GM23338 (cell line): ENCODE measurements around the gene CDR2.

Source experiments
- NANOG ChIP-seq: IDR thresholded peaks from 2 replicates; pipeline ENCODE4 v1.6.1; 2016; ENCODE audit warnings: antibody characterized with exemption, borderline replicate concordance
- TF ChIP-seq, protein P1 (sequence below), 2 experiments: fragments of 200-600 bp in 1 of 2; sonication (generic) in 1 of 2; conservative IDR thresholded peaks; 2 replicates each; pipeline versions ENCODE4 v1.5.1 to v1.6.1; 2016 to 2017; ENCODE audit warnings: antibody characterized with exemption in 2 of 2, low read depth in 2 of 2, mild to moderate bottlenecking in 2 of 2, moderate library complexity in 1 of 2

DNA sequence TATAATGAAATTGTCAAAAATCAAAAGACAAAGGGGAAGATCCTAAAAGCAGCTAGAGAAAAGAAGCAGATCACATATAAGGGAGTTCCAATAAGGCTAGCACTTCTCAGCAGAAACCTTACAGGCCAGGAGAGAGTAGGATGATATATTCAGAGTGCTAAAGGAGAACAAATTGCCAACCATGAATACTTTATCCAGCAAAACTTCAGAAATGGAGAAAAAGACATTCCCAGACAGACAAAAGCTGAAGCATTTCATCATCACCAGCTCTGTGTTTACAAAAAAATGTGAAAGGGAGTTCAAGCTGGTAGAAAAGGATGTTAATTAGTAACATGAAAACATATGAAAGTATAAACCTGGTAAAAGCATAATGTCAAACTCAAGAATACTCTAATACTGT is 37.4 kb downstream of the CDR2 start:
- TF ChIP-seq NANOG: no peak
- TF ChIP-seq, protein P1, sequence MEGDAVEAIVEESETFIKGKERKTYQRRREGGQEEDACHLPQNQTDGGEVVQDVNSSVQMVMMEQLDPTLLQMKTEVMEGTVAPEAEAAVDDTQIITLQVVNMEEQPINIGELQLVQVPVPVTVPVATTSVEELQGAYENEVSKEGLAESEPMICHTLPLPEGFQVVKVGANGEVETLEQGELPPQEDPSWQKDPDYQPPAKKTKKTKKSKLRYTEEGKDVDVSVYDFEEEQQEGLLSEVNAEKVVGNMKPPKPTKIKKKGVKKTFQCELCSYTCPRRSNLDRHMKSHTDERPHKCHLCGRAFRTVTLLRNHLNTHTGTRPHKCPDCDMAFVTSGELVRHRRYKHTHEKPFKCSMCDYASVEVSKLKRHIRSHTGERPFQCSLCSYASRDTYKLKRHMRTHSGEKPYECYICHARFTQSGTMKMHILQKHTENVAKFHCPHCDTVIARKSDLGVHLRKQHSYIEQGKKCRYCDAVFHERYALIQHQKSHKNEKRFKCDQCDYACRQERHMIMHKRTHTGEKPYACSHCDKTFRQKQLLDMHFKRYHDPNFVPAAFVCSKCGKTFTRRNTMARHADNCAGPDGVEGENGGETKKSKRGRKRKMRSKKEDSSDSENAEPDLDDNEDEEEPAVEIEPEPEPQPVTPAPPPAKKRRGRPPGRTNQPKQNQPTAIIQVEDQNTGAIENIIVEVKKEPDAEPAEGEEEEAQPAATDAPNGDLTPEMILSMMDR (conservative IDR thresholded peaks at IDR 0.05; ENCODE audit: low read depth in 2 of 2): no peak
